ENCODE data around the gene GRAMD2B.

The GRAMD2B gene

DNA sequence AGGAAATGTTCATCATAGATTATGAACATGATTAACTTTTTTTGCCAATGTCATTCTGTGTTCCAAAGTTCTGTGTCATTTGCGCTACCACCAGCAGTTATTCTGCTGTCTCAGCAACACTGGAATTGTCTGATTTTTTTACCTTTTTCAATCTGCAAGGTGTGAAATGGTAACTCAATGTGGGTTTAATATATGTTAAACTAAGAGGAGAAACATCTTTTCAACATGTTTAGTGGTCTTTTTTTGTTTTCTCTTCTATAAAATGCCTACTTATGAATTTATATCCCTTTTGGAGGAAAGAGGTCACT lies 49.1 kb upstream of the GRAMD2B start:
- no peak overlapping the region for H3K27ac ChIP-seq (ENCODE audit: extremely low read depth, low read depth, low read length)
- ChIA-PET CTCF (no interaction called here), POLR2A (no interaction called here)
- no peaks in the 10 kb centered on the region for H3K4me1 ChIP-seq (ENCODE audit: control insufficient read depth, insufficient read depth, low read length)
- H3K9me3 ChIP-seq (ENCODE audit: control insufficient read depth, insufficient read depth, low read depth, low read length) = no peaks in the 10 kb centered on the region
- no peak overlapping the region for H3K4me3 ChIP-seq (ENCODE audit: low read depth, low read length)
- TF ChIP-seq ZNF354C (tag by site-specific recombination; IDR thresholded peaks at IDR 0.05; ENCODE audit: borderline replicate concordance, low read depth) (no peak), SETDB1 (IDR thresholded peaks at IDR 0.05; ENCODE audit: insufficient read length, low read length) (no peak), MEIS1 (CRISPR knock-in tag; IDR thresholded peaks at IDR 0.05; ENCODE audit: borderline replicate concordance) (no peak), ZSCAN23 (tag by site-specific recombination; IDR thresholded peaks at IDR 0.05) (no peak), ZNF324 (tag by site-specific recombination; IDR thresholded peaks at IDR 0.05) (no peak), ZNF558 (tag by site-specific recombination; IDR thresholded peaks at IDR 0.05) (no peak), ZNF626 (tag by site-specific recombination; IDR thresholded peaks at IDR 0.05) (no peak), PRDM2 (tag by site-specific recombination; IDR thresholded peaks at IDR 0.05; ENCODE audit: borderline replicate concordance) (no peak), ZNF211 (tag by site-specific recombination; IDR thresholded peaks at IDR 0.05; ENCODE audit: low read depth) (no peak), SP7 (tag by site-specific recombination; IDR thresholded peaks at IDR 0.05) (no peak), ZNF146 (tag by site-specific recombination; IDR thresholded peaks at IDR 0.05) (no peak), PRDM4 (tag by site-specific recombination; IDR thresholded peaks at IDR 0.05) (no peak), ZNF391 (tag by site-specific recombination; IDR thresholded peaks at IDR 0.05; ENCODE audit: borderline replicate concordance, low read depth) (no peak), ZNF24 (tag by site-specific recombination; IDR thresholded peaks at IDR 0.05) (no peak), YY1 (tag by site-specific recombination; IDR thresholded peaks at IDR 0.05) (no peak), ZNF239 (tag by site-specific recombination; IDR thresholded peaks at IDR 0.05) (no peak), IKZF3 (tag by site-specific recombination; IDR thresholded peaks at IDR 0.05) (no peak), EGR2 (tag by site-specific recombination; IDR thresholded peaks at IDR 0.05; ENCODE audit: low read depth) (no peak), ZNF776 (tag by site-specific recombination; IDR thresholded peaks at IDR 0.05; ENCODE audit: borderline replicate concordance) (no peak)
- TF ChIP-seq, protein P1, sequence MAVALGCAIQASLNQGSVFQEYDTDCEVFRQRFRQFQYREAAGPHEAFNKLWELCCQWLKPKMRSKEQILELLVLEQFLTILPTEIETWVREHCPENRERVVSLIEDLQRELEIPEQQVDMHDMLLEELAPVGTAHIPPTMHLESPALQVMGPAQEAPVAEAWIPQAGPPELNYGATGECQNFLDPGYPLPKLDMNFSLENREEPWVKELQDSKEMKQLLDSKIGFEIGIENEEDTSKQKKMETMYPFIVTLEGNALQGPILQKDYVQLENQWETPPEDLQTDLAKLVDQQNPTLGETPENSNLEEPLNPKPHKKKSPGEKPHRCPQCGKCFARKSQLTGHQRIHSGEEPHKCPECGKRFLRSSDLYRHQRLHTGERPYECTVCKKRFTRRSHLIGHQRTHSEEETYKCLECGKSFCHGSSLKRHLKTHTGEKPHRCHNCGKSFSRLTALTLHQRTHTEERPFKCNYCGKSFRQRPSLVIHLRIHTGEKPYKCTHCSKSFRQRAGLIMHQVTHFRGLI (tag by site-specific recombination; IDR thresholded peaks at IDR 0.05) = no peak
- H3K36me3 ChIP-seq (ENCODE audit: control insufficient read depth in 2 of 2, insufficient read depth in 1 of 2, low read length in 2 of 2) = no peaks in the 10 kb centered on the region

All from HEK293 (cell line).